HepG2 (cell line): ENCODE data around the gene PNPLA3. TPM values are rescaled to one million over a fixed set of nuclear protein-coding genes. Genes with fewer than 3 reads are reported as not detected.
A peak's percentile ranks its signal among the peaks of the same experiment; 100 is the strongest.

Experiments
- ARHGAP35 ChIP-seq: sonication (generic); formaldehyde crosslinking; IDR thresholded peaks from 2 replicates; pipeline ENCODE4 v1.9.0; 2022; ENCODE audit warnings: mild to moderate bottlenecking, inconsistent platforms, moderate library complexity, missing genetic modification reagents, borderline replicate concordance
- EHMT2 ChIP-seq: fragments of 200-600 bp; sonication (generic); IDR thresholded peaks from 2 replicates; pipeline ENCODE4 v1.7.0; 2017; ENCODE audit warnings: antibody characterized with exemption, low read depth, low read length, borderline replicate concordance
- HBP1 ChIP-seq: IDR thresholded peaks from 2 replicates; pipeline ENCODE4 v1.6.1; 2016; ENCODE audit warnings: low read depth, control low read depth
- HDAC1 ChIP-seq: sonication (generic); formaldehyde crosslinking; IDR thresholded peaks from 2 replicates; pipeline ENCODE4 v1.5.1; 2020; ENCODE audit warnings: mild to moderate bottlenecking, missing genetic modification reagents
- KLF11 ChIP-seq: IDR thresholded peaks from 2 replicates; pipeline ENCODE4 v1.6.1; 2016; ENCODE audit warnings: missing compliant biosample characterization
- MZF1 ChIP-seq: sonication (generic); formaldehyde crosslinking; IDR thresholded peaks from 2 replicates; pipeline ENCODE4 v1.8.1; 2023; ENCODE audit warnings: mild to moderate bottlenecking, missing genetic modification reagents, borderline replicate concordance
- NFKB2 ChIP-seq: sonication (generic); formaldehyde crosslinking; IDR thresholded peaks from 2 replicates; pipeline ENCODE4 v1.4.0; 2020; ENCODE audit warnings: missing genetic modification reagents, borderline replicate concordance
- RELA ChIP-seq: sonication (generic); formaldehyde crosslinking; IDR thresholded peaks from 2 replicates; pipeline ENCODE4 v1.4.0; 2020; ENCODE audit warnings: missing genetic modification reagents
- SIX1 ChIP-seq: sonication (generic); formaldehyde crosslinking; IDR thresholded peaks from 2 replicates; pipeline ENCODE4 v1.4.0; 2020; ENCODE audit warnings: missing genetic modification reagents, borderline replicate concordance
- TAF1 ChIP-seq: sonication (generic); formaldehyde crosslinking; IDR thresholded peaks from 2 replicates; pipeline ENCODE4 v1.4.0; 2020; ENCODE audit warnings: missing genetic modification reagents
- XBP1 ChIP-seq: sonication (generic); formaldehyde crosslinking; IDR thresholded peaks from 2 replicates; pipeline ENCODE4 v1.5.0; 2020; ENCODE audit warnings: missing genetic modification reagents
- ZFP90 ChIP-seq: sonication (generic); formaldehyde crosslinking; IDR thresholded peaks from 2 replicates; pipeline ENCODE4 v1.8.0; 2022; ENCODE audit warnings: missing genetic modification reagents, mild to moderate bottlenecking, inconsistent platforms, borderline replicate concordance
- ZKSCAN1 ChIP-seq: fragments of 150-350 bp; IDR thresholded peaks from 2 replicates; pipeline ENCODE4 v1.6.1; 2014; ENCODE audit warnings: low read length
- ZNF350 ChIP-seq: sonication (generic); formaldehyde crosslinking; IDR thresholded peaks from 2 replicates; pipeline ENCODE4 v1.4.0; 2020; ENCODE audit warnings: mild to moderate bottlenecking, low read depth, missing genetic modification reagents, borderline replicate concordance
- ZNF44 ChIP-seq: sonication (generic); formaldehyde crosslinking; IDR thresholded peaks from 2 replicates; pipeline ENCODE4 v1.5.1; 2020; ENCODE audit warnings: mild to moderate bottlenecking, missing genetic modification reagents
- ZNF564 ChIP-seq: sonication (generic); formaldehyde crosslinking; IDR thresholded peaks from 2 replicates; pipeline ENCODE4 v1.8.1; 2023; ENCODE audit warnings: mild to moderate bottlenecking, missing genetic modification reagents
- ZNF720 ChIP-seq: sonication (generic); formaldehyde crosslinking; IDR thresholded peaks from 2 replicates; pipeline ENCODE4 v1.4.0; 2020; ENCODE audit warnings: missing genetic modification reagents
- ZNF747 ChIP-seq: sonication (generic); formaldehyde crosslinking; IDR thresholded peaks from 2 replicates; pipeline ENCODE4 v1.8.1; 2023; ENCODE audit warnings: missing genetic modification reagents, mild to moderate bottlenecking, borderline replicate concordance
- ZNF841 ChIP-seq: sonication (generic); formaldehyde crosslinking; IDR thresholded peaks from 2 replicates; pipeline ENCODE4 v1.8.1; 2023; ENCODE audit warnings: missing genetic modification reagents, borderline replicate concordance
- ZSCAN25 ChIP-seq: sonication (generic); formaldehyde crosslinking; IDR thresholded peaks from 2 replicates; pipeline ENCODE4 v1.8.0; 2022; ENCODE audit warnings: mild to moderate bottlenecking, missing genetic modification reagents
- polyA plus RNA-seq, 8 experiments: library from polyadenylated mRNA; depleted of rRNA in 3 of 8; stranded (reverse) in 7 of 8; unstranded in 1 of 8; fragments of >200 nt; fragmentation: Illumina TruSeq in 4 of 8; extraction: Trizol in 4 of 8; gene quantifications; 2 replicates each; pipeline versions ENCODE4 v1.2.1 to v1.2.3, GENCODE V29; 2011 to 2016; ENCODE audit warnings: low read depth in 4 of 8, missing spikeins in 1 of 8, mixed read lengths in 1 of 8; ENCODE audit not compliant: insufficient read depth in 1 of 8
- total RNA-seq, 5 experiments: library from RNA; depleted of rRNA; stranded (reverse); fragments of >200 nt; fragmentation: Illumina TruSeq; extraction: Trizol; gene quantifications; 2 replicates each; pipeline ENCODE4 v1.2.3, GENCODE V29; 2016; ENCODE audit warnings: low read depth in 1 of 5
- TF ChIP-seq, protein P1 (sequence below): fragments of 450-650 bp; IDR thresholded peaks from 2 replicates; pipeline ENCODE4 v1.6.1; 2016
- TF ChIP-seq, protein P2 (sequence below): sonication (generic); formaldehyde crosslinking; IDR thresholded peaks from 2 replicates; pipeline ENCODE4 v1.5.0; 2020; ENCODE audit warnings: missing genetic modification reagents, mild to moderate bottlenecking, borderline replicate concordance
- TF ChIP-seq, protein P3 (sequence below): sonication (generic); formaldehyde crosslinking; IDR thresholded peaks from 2 replicates; pipeline ENCODE4 v1.9.0; 2021; ENCODE audit warnings: missing genetic modification reagents, borderline replicate concordance

Gene PNPLA3
- total and polyA plus RNA-seq, 2 of the 13 experiments (the other 11 are each of a cell fraction or from before 2014, with no cell fraction given) = 16.9 to 19.8 TPM

- no peak for TF ChIP-seq RELA (CRISPR knock-in tag)
- TF ChIP-seq ZNF720 = no peak
- peak; percentile 89; the same call in 1 of the 2 replicates for TF ChIP-seq NFKB2 (CRISPR knock-in tag)
- TF ChIP-seq, protein P1, sequence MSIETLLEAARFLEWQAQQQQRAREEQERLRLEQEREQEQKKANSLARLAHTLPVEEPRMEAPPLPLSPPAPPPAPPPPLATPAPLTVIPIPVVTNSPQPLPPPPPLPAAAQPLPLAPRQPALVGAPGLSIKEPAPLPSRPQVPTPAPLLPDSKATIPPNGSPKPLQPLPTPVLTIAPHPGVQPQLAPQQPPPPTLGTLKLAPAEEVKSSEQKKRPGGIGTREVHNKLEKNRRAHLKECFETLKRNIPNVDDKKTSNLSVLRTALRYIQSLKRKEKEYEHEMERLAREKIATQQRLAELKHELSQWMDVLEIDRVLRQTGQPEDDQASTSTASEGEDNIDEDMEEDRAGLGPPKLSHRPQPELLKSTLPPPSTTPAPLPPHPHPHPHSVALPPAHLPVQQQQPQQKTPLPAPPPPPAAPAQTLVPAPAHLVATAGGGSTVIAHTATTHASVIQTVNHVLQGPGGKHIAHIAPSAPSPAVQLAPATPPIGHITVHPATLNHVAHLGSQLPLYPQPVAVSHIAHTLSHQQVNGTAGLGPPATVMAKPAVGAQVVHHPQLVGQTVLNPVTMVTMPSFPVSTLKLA = no peak
- TF ChIP-seq ZNF350 = no peak
- TF ChIP-seq, protein P2, sequence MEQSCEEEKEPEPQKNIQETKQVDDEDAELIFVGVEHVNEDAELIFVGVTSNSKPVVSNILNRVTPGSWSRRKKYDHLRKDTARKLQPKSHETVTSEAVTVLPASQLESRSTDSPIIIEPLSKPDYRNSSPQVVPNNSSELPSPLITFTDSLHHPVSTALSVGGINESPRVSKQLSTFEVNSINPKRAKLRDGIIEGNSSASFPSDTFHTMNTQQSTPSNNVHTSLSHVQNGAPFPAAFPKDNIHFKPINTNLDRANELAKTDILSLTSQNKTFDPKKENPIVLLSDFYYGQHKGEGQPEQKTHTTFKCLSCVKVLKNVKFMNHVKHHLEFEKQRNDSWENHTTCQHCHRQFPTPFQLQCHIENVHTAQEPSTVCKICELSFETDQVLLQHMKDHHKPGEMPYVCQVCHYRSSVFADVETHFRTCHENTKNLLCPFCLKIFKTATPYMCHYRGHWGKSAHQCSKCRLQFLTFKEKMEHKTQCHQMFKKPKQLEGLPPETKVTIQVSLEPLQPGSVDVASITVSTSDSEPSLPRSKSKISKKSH (CRISPR knock-in tag) = no peak; the same call in 1 of the 2 replicates
- no peak for TF ChIP-seq ZKSCAN1
- peak; percentile 95 for TF ChIP-seq TAF1 (CRISPR knock-in tag)
- peak; percentile 54; the same call in 1 of the 2 replicates for TF ChIP-seq ZNF747 (CRISPR knock-in tag)
- TF ChIP-seq SIX1 (CRISPR knock-in tag) = no peak
- TF ChIP-seq ZFP90 (CRISPR knock-in tag) = peak; percentile 40; the same call in 1 of the 2 replicates
- peak; percentile 27; the same call in 1 of the 2 replicates for TF ChIP-seq HBP1 (CRISPR knock-in tag)
- no peak for TF ChIP-seq ZNF44 (CRISPR knock-in tag)
- peak; percentile 59; the same call in 1 of the 2 replicates for TF ChIP-seq ZSCAN25 (CRISPR knock-in tag)
- TF ChIP-seq EHMT2 = no peak
- no peak for TF ChIP-seq XBP1 (CRISPR knock-in tag)
- TF ChIP-seq HDAC1 (CRISPR knock-in tag) = 0 out of 2 replicates have a peak, but pooled peaks have one; percentile 85
- peak; percentile 50; the same call in 1 of the 2 replicates for TF ChIP-seq ZNF564 (CRISPR knock-in tag)
- TF ChIP-seq ZNF841 = no peak
- no peak for TF ChIP-seq KLF11 (CRISPR knock-in tag)
- TF ChIP-seq, protein P3, sequence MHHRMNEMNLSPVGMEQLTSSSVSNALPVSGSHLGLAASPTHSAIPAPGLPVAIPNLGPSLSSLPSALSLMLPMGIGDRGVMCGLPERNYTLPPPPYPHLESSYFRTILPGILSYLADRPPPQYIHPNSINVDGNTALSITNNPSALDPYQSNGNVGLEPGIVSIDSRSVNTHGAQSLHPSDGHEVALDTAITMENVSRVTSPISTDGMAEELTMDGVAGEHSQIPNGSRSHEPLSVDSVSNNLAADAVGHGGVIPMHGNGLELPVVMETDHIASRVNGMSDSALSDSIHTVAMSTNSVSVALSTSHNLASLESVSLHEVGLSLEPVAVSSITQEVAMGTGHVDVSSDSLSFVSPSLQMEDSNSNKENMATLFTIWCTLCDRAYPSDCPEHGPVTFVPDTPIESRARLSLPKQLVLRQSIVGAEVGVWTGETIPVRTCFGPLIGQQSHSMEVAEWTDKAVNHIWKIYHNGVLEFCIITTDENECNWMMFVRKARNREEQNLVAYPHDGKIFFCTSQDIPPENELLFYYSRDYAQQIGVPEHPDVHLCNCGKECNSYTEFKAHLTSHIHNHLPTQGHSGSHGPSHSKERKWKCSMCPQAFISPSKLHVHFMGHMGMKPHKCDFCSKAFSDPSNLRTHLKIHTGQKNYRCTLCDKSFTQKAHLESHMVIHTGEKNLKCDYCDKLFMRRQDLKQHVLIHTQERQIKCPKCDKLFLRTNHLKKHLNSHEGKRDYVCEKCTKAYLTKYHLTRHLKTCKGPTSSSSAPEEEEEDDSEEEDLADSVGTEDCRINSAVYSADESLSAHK (CRISPR knock-in tag) = no peak
- TF ChIP-seq ARHGAP35 (CRISPR knock-in tag) = peak; percentile 65; the same call in 1 of the 2 replicates
- no peak for TF ChIP-seq MZF1
These were observed at the start of gene PNPLA3 (continued) for GRCh38 chr22:43923631-43924464.
